ENCODE results near the gene LARGE1.

The LARGE1 gene

DNA sequence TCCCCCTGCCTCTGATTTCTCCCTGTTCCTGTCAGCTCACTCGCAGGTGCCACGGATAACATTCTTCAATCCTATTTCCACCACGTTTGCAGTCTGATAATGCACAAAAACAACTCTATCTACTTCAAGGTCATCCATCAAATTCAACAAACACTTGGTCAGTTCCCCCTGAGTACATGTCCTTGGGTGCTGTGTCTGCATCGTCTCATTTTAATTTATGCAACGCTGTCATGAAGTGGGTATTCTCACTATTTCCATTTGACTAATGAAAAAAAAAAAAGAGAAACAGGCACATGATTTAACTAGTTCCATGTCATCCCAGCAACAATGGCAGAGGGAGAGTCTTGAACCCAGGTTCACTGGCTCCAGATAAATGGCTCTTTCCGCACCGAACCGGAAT, 262.6 kb downstream of the LARGE1 start:
- Histone ChIP-seq H3K4ac (ENCODE audit: low read length) (no peak overlapping the region), H2BK15ac (ENCODE audit: low read length) (no peak overlapping the region), H2BK120ac (ENCODE audit: low read depth, low read length) (no peak overlapping the region), H2AK5ac (ENCODE audit: low read depth, low read length) (no peak overlapping the region), H3K27me3 (ENCODE audit: control insufficient read depth in 3 of 3, insufficient read depth in 3 of 3, low read depth in 1 of 3, low read length in 3 of 3) (no peaks in the 10 kb centered on the region), H2BK5ac (ENCODE audit: low read length) (no peak overlapping the region), H3K4me2 (ENCODE audit: insufficient read depth, low read length, poor library complexity, severe bottlenecking) (no peak overlapping the region), H3K9me3 (replicated peaks in 1 of 2; ENCODE audit: control insufficient read depth in 2 of 2, insufficient read depth in 1 of 2, low read depth in 1 of 2, low read length in 2 of 2) (peaks cover 3 to 8% of the 10 kb centered on the region in 2 donors), H3K4me1 (ENCODE audit: control insufficient read depth in 2 of 2, insufficient read depth in 1 of 2, low read depth in 1 of 2, low read length in 2 of 2) (peaks cover 7 to 19% of the 10 kb centered on the region in 2 donors), H3K4me3 (ENCODE audit: low read length in 2 of 2) (no peak overlapping the region), H3K18ac (ENCODE audit: low read length) (no peak overlapping the region), H3K14ac (ENCODE audit: low read length) (no peak overlapping the region), H2BK12ac (ENCODE audit: low read length) (no peak overlapping the region), H3K27ac (replicated peaks; ENCODE audit: low read length) (no peak overlapping the region), H2AFZ (ENCODE audit: low read length) (no peak overlapping the region), H4K91ac (ENCODE audit: low read depth, low read length, poor library complexity) (no peak overlapping the region), H3K9ac (ENCODE audit: low read depth, low read length, poor library complexity) (no peak overlapping the region), H4K8ac (ENCODE audit: low read depth, low read length) (no peak overlapping the region), H3K79me1 (ENCODE audit: low read depth, low read length) (no peaks in the 10 kb centered on the region), H3K23ac (ENCODE audit: low read depth, low read length, poor library complexity) (no peak overlapping the region), H3K36me3 (replicated peaks in 1 of 2; ENCODE audit: control insufficient read depth in 2 of 2, insufficient read depth in 2 of 2, low read length in 2 of 2) (no peaks in the 10 kb centered on the region)
- no CpG with 5 or more reads among the region's 8 CpGs for WGBS, 2 donors (ENCODE audit: extremely low coverage in 2 of 2, insufficient read length in 2 of 2, insufficient replicate concordance in 1 of 2)
- no peak for DNase-seq (ENCODE audit: low spot score)

DNA sequence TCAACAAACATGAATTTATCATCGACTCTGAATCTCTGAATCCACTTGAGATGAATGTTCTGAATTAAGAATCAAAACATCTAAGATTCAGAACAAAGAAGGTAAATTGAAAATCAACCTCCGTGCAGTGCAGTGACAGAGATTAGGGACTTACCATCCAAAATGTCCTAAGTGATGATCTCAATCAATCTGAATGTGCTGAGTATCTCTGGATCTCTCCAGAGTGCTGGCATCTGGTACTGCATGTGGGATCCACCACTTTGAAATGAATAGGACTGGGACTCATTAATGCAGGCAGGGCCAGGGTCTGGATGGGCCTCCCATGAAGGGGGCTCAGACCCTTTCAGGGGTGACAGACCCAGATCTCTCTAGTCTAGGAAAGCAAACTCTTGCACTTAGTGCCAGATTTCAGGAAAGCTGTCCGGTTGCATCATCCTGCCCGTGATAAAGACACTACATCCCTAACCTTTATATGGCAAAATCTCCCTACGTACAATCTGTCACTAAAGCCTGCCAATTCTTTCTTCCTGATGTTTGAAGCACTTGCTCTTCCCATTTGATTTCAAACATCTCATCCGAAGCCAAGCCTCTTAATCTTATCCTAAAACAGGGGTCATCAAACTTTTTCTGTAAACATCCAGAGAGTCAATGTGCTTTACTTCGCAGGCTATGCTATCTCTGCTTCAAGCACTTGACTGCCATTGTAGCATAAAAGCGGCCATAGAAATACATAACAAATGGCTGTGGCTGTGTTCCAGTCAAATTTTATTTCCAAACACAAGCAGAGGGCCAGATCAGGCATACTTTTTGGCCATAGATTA, 263.3 kb downstream of the LARGE1 start:
- Histone ChIP-seq H3K27ac (replicated peaks; ENCODE audit: low read length) (no peak overlapping the region), H2AK5ac (ENCODE audit: low read depth, low read length) (no peak overlapping the region), H2BK5ac (ENCODE audit: low read length) (no peak overlapping the region), H3K4me2 (ENCODE audit: insufficient read depth, low read length, poor library complexity, severe bottlenecking) (no peak overlapping the region), H2AFZ (ENCODE audit: low read length) (no peak overlapping the region), H3K9ac (ENCODE audit: low read depth, low read length, poor library complexity) (no peak overlapping the region), H3K18ac (ENCODE audit: low read length) (no peak overlapping the region), H3K9me3 (replicated peaks in 1 of 2; ENCODE audit: control insufficient read depth in 2 of 2, insufficient read depth in 1 of 2, low read depth in 1 of 2, low read length in 2 of 2) (peaks cover 3 to 8% of the 10 kb centered on the region in 2 donors), H3K4me1 (ENCODE audit: control insufficient read depth in 2 of 2, insufficient read depth in 1 of 2, low read depth in 1 of 2, low read length in 2 of 2) (peaks cover 7 to 19% of the 10 kb centered on the region in 2 donors), H3K27me3 (ENCODE audit: control insufficient read depth in 3 of 3, insufficient read depth in 3 of 3, low read depth in 1 of 3, low read length in 3 of 3) (no peaks in the 10 kb centered on the region), H3K79me1 (ENCODE audit: low read depth, low read length) (no peaks in the 10 kb centered on the region), H2BK12ac (ENCODE audit: low read length) (no peak overlapping the region), H3K4ac (ENCODE audit: low read length) (no peak overlapping the region), H4K91ac (ENCODE audit: low read depth, low read length, poor library complexity) (no peak overlapping the region), H4K8ac (ENCODE audit: low read depth, low read length) (no peak overlapping the region), H3K14ac (ENCODE audit: low read length) (no peak overlapping the region), H3K36me3 (replicated peaks in 1 of 2; ENCODE audit: control insufficient read depth in 2 of 2, insufficient read depth in 2 of 2, low read length in 2 of 2) (no peaks in the 10 kb centered on the region), H2BK120ac (ENCODE audit: low read depth, low read length) (no peak overlapping the region), H3K23ac (ENCODE audit: low read depth, low read length, poor library complexity) (no peak overlapping the region), H2BK15ac (ENCODE audit: low read length) (no peak overlapping the region), H3K4me3 (ENCODE audit: low read length in 2 of 2) (no peak overlapping the region)
- no CpG with 5 or more reads among the region's 8 CpGs for WGBS, 2 donors (ENCODE audit: extremely low coverage in 2 of 2, insufficient read length in 2 of 2, insufficient replicate concordance in 1 of 2)
- DNase-seq (ENCODE audit: low spot score): no peak

GRCh38 chr22:33654173-33654895, 265.9 kb downstream of the LARGE1 start:
- Histone ChIP-seq H2AK5ac (ENCODE audit: low read depth, low read length) (no peak overlapping the region), H3K27ac (replicated peaks; ENCODE audit: low read length) (no peak overlapping the region), H3K9ac (ENCODE audit: low read depth, low read length, poor library complexity) (no peak overlapping the region), H3K9me3 (replicated peaks in 1 of 2; ENCODE audit: control insufficient read depth in 2 of 2, insufficient read depth in 1 of 2, low read depth in 1 of 2, low read length in 2 of 2) (peaks cover 4 to 16% of the 10 kb centered on the region in 2 donors), H3K4me3 (ENCODE audit: low read length in 2 of 2) (no peak overlapping the region), H3K4me1 (ENCODE audit: control insufficient read depth in 2 of 2, insufficient read depth in 1 of 2, low read depth in 1 of 2, low read length in 2 of 2) (peaks cover 0 to 6% of the 10 kb centered on the region in 2 donors), H3K14ac (ENCODE audit: low read length) (no peak overlapping the region), H4K8ac (ENCODE audit: low read depth, low read length) (no peak overlapping the region), H3K4me2 (ENCODE audit: insufficient read depth, low read length, poor library complexity, severe bottlenecking) (no peak overlapping the region), H4K91ac (ENCODE audit: low read depth, low read length, poor library complexity) (no peak overlapping the region), H3K23ac (ENCODE audit: low read depth, low read length, poor library complexity) (no peak overlapping the region), H3K79me1 (ENCODE audit: low read depth, low read length) (no peaks in the 10 kb centered on the region), H3K27me3 (ENCODE audit: control insufficient read depth in 3 of 3, insufficient read depth in 3 of 3, low read depth in 1 of 3, low read length in 3 of 3) (no peaks in the 10 kb centered on the region), H2AFZ (ENCODE audit: low read length) (no peak overlapping the region), H2BK5ac (ENCODE audit: low read length) (no peak overlapping the region), H3K18ac (ENCODE audit: low read length) (no peak overlapping the region), H2BK15ac (ENCODE audit: low read length) (no peak overlapping the region), H3K36me3 (replicated peaks in 1 of 2; ENCODE audit: control insufficient read depth in 2 of 2, insufficient read depth in 2 of 2, low read length in 2 of 2) (peaks cover 2 to 12% of the 10 kb centered on the region in 2 donors), H2BK120ac (ENCODE audit: low read depth, low read length) (no peak overlapping the region), H2BK12ac (ENCODE audit: low read length) (no peak overlapping the region), H3K4ac (ENCODE audit: low read length) (no peak overlapping the region)
- WGBS, 2 donors (ENCODE audit: extremely low coverage in 2 of 2, insufficient read length in 2 of 2, insufficient replicate concordance in 1 of 2): no CpG with 5 or more reads among the region's 12 CpGs
- DNase-seq (ENCODE audit: low spot score): no peak

GRCh38 chr22:33653532-33654063, 266.7 kb downstream of the LARGE1 start:
- no CpG with 5 or more reads among the region's 8 CpGs for WGBS, 2 donors (ENCODE audit: extremely low coverage in 2 of 2, insufficient read length in 2 of 2, insufficient replicate concordance in 1 of 2)
- Histone ChIP-seq H3K9ac (ENCODE audit: low read depth, low read length, poor library complexity) (no peak overlapping the region), H2BK120ac (ENCODE audit: low read depth, low read length) (no peak overlapping the region), H2BK5ac (ENCODE audit: low read length) (no peak overlapping the region), H3K18ac (ENCODE audit: low read length) (no peak overlapping the region), H2AFZ (ENCODE audit: low read length) (no peak overlapping the region), H3K9me3 (replicated peaks in 1 of 2; ENCODE audit: control insufficient read depth in 2 of 2, insufficient read depth in 1 of 2, low read depth in 1 of 2, low read length in 2 of 2) (peaks cover 4 to 17% of the 10 kb centered on the region in 2 donors), H3K4me2 (ENCODE audit: insufficient read depth, low read length, poor library complexity, severe bottlenecking) (no peak overlapping the region), H2BK15ac (ENCODE audit: low read length) (no peak overlapping the region), H3K4ac (ENCODE audit: low read length) (no peak overlapping the region), H2BK12ac (ENCODE audit: low read length) (no peak overlapping the region), H2AK5ac (ENCODE audit: low read depth, low read length) (no peak overlapping the region), H3K14ac (ENCODE audit: low read length) (no peak overlapping the region), H3K23ac (ENCODE audit: low read depth, low read length, poor library complexity) (no peak overlapping the region), H4K8ac (ENCODE audit: low read depth, low read length) (no peak overlapping the region), H3K27ac (replicated peaks; ENCODE audit: low read length) (no peak overlapping the region), H3K27me3 (ENCODE audit: control insufficient read depth in 3 of 3, insufficient read depth in 3 of 3, low read depth in 1 of 3, low read length in 3 of 3) (no peaks in the 10 kb centered on the region), H3K36me3 (replicated peaks in 1 of 2; ENCODE audit: control insufficient read depth in 2 of 2, insufficient read depth in 2 of 2, low read length in 2 of 2) (peaks cover 3 to 12% of the 10 kb centered on the region in 2 donors), H3K4me1 (ENCODE audit: control insufficient read depth in 2 of 2, insufficient read depth in 1 of 2, low read depth in 1 of 2, low read length in 2 of 2) (no peaks in the 10 kb centered on the region), H4K91ac (ENCODE audit: low read depth, low read length, poor library complexity) (no peak overlapping the region), H3K4me3 (ENCODE audit: low read length in 2 of 2) (no peak overlapping the region), H3K79me1 (ENCODE audit: low read depth, low read length) (no peaks in the 10 kb centered on the region)
- no peak for DNase-seq (ENCODE audit: low spot score)
